ENCODE data around the gene CEBPZ. TPM values are rescaled to one million over a fixed set of nuclear protein-coding genes. Genes with fewer than 3 reads are reported as not detected.

The CEBPZ gene
- total and polyA plus RNA-seq, 2 of the 13 experiments (the other 11 are each of a cell fraction or from before 2014, with no cell fraction given), result 14.4 to 117 TPM

DNA sequence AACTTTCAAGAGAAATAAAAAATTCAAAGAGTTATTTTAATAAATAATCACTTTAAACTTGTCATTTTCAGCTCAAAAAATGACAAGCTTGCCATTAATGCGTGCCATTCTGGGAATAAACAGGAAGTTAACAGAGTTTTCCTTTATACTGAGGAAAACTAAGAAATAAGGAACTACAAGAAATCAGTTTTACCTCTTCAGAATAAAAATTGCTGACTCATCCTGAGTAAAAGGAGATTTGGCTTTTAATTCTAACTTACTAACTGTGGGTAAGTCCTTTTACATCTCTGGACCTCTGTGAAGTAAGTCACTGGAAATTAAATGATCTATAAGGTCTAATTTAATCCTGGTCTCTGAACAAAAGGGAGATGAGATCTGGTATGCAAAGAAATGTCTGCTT lies 16.1 kb downstream of the CEBPZ start:
- CTCF ChIA-PET (ENCODE audit: low intra/inter-chr PET ratio, low total read pairs), result no interaction called here
- Histone ChIP-seq H3K79me2 (ENCODE audit: insufficient read depth, low read length) (no peaks in the 10 kb centered on the region), H3K4me3 (replicated peaks in 1 of 3; ENCODE audit: insufficient read depth in 1 of 3, low read depth in 2 of 3, low read length in 3 of 3) (no peak overlapping the region), H3K4me2 (ENCODE audit: low read depth, low read length) (no peak overlapping the region), H4K20me1 (ENCODE audit: insufficient read depth, low read length) (no peaks in the 10 kb centered on the region), H2AFZ (ENCODE audit: low read length) (no peak overlapping the region), H3K27ac (ENCODE audit: extremely low read length, insufficient read depth, low read length) (peak overlapping the region; percentile 6), H3K4me1 (ENCODE audit: insufficient read depth, low read length) (peaks cover 13% of the 10 kb centered on the region), H3K36me3 (replicated peaks in 1 of 2; ENCODE audit: control insufficient read depth in 1 of 2, insufficient read depth in 2 of 2, low read length in 2 of 2) (peaks cover 17 to 77% of the 10 kb centered on the region in 2 experiments), H3K27me3 (ENCODE audit: control insufficient read depth in 1 of 2, insufficient read depth in 2 of 2, low read length in 2 of 2) (no peaks in the 10 kb centered on the region), H3K9me3 (ENCODE audit: low read length) (no peaks in the 10 kb centered on the region), H3K9ac (ENCODE audit: insufficient read depth, low read depth, low read length) (no peak overlapping the region)
- ATAC-seq (no peak), FAIRE-seq (no peak), DNase-seq (ENCODE audit: low spot score) (no peak)
- no peak for TF ChIP-seq RAD21 (CRISPR knock-in tag; IDR thresholded peaks at IDR 0.05)
- TF ChIP-seq NFE2L2 (IDR thresholded peaks at IDR 0.05; ENCODE audit: low read length), result peak; percentile 95
- 0 out of 2 replicates have a peak, but pooled peaks have one; percentile 14 for TF ChIP-seq RBFOX2 (IDR thresholded peaks at IDR 0.05; ENCODE audit: low read depth, low read length)
- TF ChIP-seq MAFF (IDR thresholded peaks at IDR 0.05; ENCODE audit: low read depth, low read length), result peak; percentile 92
- TF ChIP-seq MEIS2 (CRISPR knock-in tag; IDR thresholded peaks at IDR 0.05), result no peak
- TF ChIP-seq, protein P1, sequence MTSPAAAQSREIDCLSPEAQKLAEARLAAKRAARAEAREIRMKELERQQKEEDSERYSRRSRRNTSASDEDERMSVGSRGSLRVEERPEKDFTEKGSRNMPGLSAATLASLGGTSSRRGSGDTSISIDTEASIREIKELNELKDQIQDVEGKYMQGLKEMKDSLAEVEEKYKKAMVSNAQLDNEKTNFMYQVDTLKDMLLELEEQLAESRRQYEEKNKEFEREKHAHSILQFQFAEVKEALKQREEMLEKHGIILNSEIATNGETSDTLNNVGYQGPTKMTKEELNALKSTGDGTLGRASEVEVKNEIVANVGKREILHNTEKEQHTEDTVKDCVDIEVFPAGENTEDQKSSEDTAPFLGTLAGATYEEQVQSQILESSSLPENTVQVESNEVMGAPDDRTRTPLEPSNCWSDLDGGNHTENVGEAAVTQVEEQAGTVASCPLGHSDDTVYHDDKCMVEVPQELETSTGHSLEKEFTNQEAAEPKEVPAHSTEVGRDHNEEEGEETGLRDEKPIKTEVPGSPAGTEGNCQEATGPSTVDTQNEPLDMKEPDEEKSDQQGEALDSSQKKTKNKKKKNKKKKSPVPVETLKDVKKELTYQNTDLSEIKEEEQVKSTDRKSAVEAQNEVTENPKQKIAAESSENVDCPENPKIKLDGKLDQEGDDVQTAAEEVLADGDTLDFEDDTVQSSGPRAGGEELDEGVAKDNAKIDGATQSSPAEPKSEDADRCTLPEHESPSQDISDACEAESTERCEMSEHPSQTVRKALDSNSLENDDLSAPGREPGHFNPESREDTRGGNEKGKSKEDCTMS (CRISPR knock-in tag; conservative IDR thresholded peaks at IDR 0.05), result no peak
- TF ChIP-seq ZNF644 (CRISPR knock-in tag; IDR thresholded peaks at IDR 0.05; ENCODE audit: low read depth), result no peak
- no peak for TF ChIP-seq HOXD1 (CRISPR knock-in tag; IDR thresholded peaks at IDR 0.05)
- TF ChIP-seq, protein P2, sequence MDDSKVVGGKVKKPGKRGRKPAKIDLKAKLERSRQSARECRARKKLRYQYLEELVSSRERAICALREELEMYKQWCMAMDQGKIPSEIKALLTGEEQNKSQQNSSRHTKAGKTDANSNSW (CRISPR knock-in tag; IDR thresholded peaks at IDR 0.05; ENCODE audit: borderline replicate concordance), result no peak
- peak; percentile 95 for TF ChIP-seq MAFK (conservative IDR thresholded peaks at IDR 0.05 in 1 of 2, IDR thresholded peaks at IDR 0.05 in 1 of 2; ENCODE audit: low read length in 2 of 2)
- intact Hi-C loops (cut with micrococcal nuclease; ENCODE audit: unreplicated experiment) (no loop called here), in situ Hi-C loops (cut with HindIII; ENCODE audit: extremely low pct_ligation_motif_present, low pct_unique_long_range_greater_than_20kb) (no loop called here)
- POLR2A ChIA-PET, result interaction anchor here (0.8 kb wide), 1 partner anchor 18 kb away, joined by 3 read pairs; no protein-coding TSS in a partner anchor
- 95% methylated on average over 1 of the region's 1 CpG for WGBS (ENCODE audit: low lambda C conversion rate)
- no TSS peak for BruUV-seq (replicated peaks)
